ENCODE data around the gene NACA2. TPM values are rescaled to one million over a fixed set of nuclear protein-coding genes. Genes with fewer than 3 reads are reported as not detected.
A peak's percentile ranks its signal among the peaks of the same experiment; 100 is the strongest.

NACA2 gene
- total RNA-seq, 1 experiment from 2014 or later, result not detected

- Histone ChIP-seq H3K27me3 (ENCODE audit: insufficient read depth, low read length) (no peaks in the 10 kb centered on the region), H3K9me3 (ENCODE audit: control insufficient read depth, low read depth, low read length) (no peaks in the 10 kb centered on the region), H4K20me1 (ENCODE audit: control insufficient read depth, insufficient read depth, insufficient read length) (no peaks in the 10 kb centered on the region), H3K23ac (ENCODE audit: insufficient read length, low read depth, low read length) (no peak overlapping the region), H3K79me2 (ENCODE audit: insufficient read depth, low read length) (no peaks in the 10 kb centered on the region), H3K23me2 (ENCODE audit: insufficient read length, low read depth, low read length, poor library complexity, severe bottlenecking) (no peaks in the 10 kb centered on the region), H4K91ac (ENCODE audit: insufficient read length, low read depth, low read length) (no peak overlapping the region), H2BK20ac (ENCODE audit: low read depth, low read length, poor library complexity, severe bottlenecking) (no peak overlapping the region), H3K9ac (ENCODE audit: extremely low read depth, insufficient read length, low read length) (no peak overlapping the region), H2AFZ (ENCODE audit: low read length) (no peak overlapping the region), H2BK120ac (ENCODE audit: low read depth, low read length, poor library complexity, severe bottlenecking) (no peak overlapping the region), H2BK15ac (ENCODE audit: low read depth, low read length) (no peak overlapping the region), H3K4me2 (ENCODE audit: insufficient read depth, insufficient read length, low read length) (no peak overlapping the region), H3K79me1 (ENCODE audit: insufficient read depth, low read depth, low read length, poor library complexity, severe bottlenecking) (no peaks in the 10 kb centered on the region), H2BK12ac (ENCODE audit: insufficient read length, low read depth, low read length) (no peak overlapping the region), H3T11ph (ENCODE audit: low read length) (no peak overlapping the region), H3K14ac (ENCODE audit: insufficient read depth, low read length) (no peak overlapping the region), H2AK5ac (ENCODE audit: insufficient read length, low read length) (no peak overlapping the region), H4K5ac (ENCODE audit: insufficient read length, low read depth, low read length) (no peak overlapping the region), H3K4ac (ENCODE audit: low read depth, low read length) (no peak overlapping the region), H3K56ac (ENCODE audit: insufficient read length, low read depth, low read length) (no peak overlapping the region), H3K18ac (ENCODE audit: insufficient read length, low read depth, low read length) (no peak overlapping the region), H4K8ac (replicated peaks; ENCODE audit: insufficient read length, low read depth, low read length) (no peak overlapping the region), H3K27ac (ENCODE audit: insufficient read length, low read depth, low read length) (no peak overlapping the region), H3K4me1 (ENCODE audit: insufficient read depth, low read length) (no peaks in the 10 kb centered on the region), H2BK5ac (ENCODE audit: insufficient read length, low read length) (no peak overlapping the region)
- Mint-ChIP-seq H3K4me3 (no peak overlapping the region), H3K27ac (no peak overlapping the region), H3K27me3 (ENCODE audit: low read depth) (no peaks in the 10 kb centered on the region; the same call in 1 of the 2 replicates), H3K9me3 (peaks cover 3 to 4% of the 10 kb centered on the region in 2 experiments), H3K4me1 (no peaks in the 10 kb centered on the region), H3K36me3 (ENCODE audit: insufficient read depth in 1 of 3, low read depth in 3 of 3) (no peaks in the 10 kb centered on the region)
- peak; percentile 54 for DNase-seq
- peak; percentile 91 for TF ChIP-seq CTCF (conservative IDR thresholded peaks at IDR 0.05)
- no CpG with 5 or more reads among the region's 3 CpGs for WGBS (ENCODE audit: extremely low coverage, insufficient read length, low lambda C conversion rate)
These were observed 45.0 kb upstream of the NACA2 start for GRCh38 chr17:61635913-61636432.
